KMS-11 (cell line): ENCODE results near the gene TMEM269.

ENCODE experiments used
- H2AFZ ChIP-seq: fragments of 200-600 bp; sonication (generic); 2 replicates; pipeline ENCODE4 v1.6.1; 2016; ENCODE audit warnings: antibody characterized with exemption, mixed run types, low read depth
- H3K27ac ChIP-seq: fragments of 200-600 bp; sonication (generic); 2 replicates; pipeline ENCODE4 v1.6.1; 2016; ENCODE audit warnings: mild to moderate bottlenecking, mixed run types
- H3K27me3 ChIP-seq: fragments of 200-600 bp; sonication (generic); 2 replicates; pipeline ENCODE4 v1.6.1; 2017; ENCODE audit warnings: mild to moderate bottlenecking, low read depth, mixed run types, moderate library complexity; ENCODE audit not compliant: insufficient read depth
- H3K36me3 ChIP-seq: fragments of 200-600 bp; sonication (generic); 2 replicates; pipeline ENCODE4 v1.6.1; 2017; ENCODE audit warnings: mild to moderate bottlenecking, mixed run types; ENCODE audit not compliant: insufficient read depth
- H3K4me1 ChIP-seq: fragments of 200-600 bp; sonication (generic); 2 replicates; pipeline ENCODE4 v1.6.1; 2016; ENCODE audit warnings: mild to moderate bottlenecking, low read depth, mixed run types; ENCODE audit not compliant: poor library complexity, severe bottlenecking
- H3K4me2 ChIP-seq: fragments of 200-600 bp; sonication (generic); 2 replicates; pipeline ENCODE4 v1.7.0; 2016; ENCODE audit warnings: mild to moderate bottlenecking, mixed run types
- H3K4me3 ChIP-seq: fragments of 200-600 bp; sonication (generic); IDR thresholded peaks from 2 replicates; pipeline ENCODE4 v1.6.1; 2017; ENCODE audit warnings: low read depth, low read length, mixed read lengths; ENCODE audit not compliant: insufficient read depth
- H3K79me2 ChIP-seq: fragments of 200-600 bp; sonication (generic); 2 replicates; pipeline ENCODE4 v1.6.1; 2016; ENCODE audit warnings: low read depth, mixed run types; ENCODE audit not compliant: insufficient read depth
- H3K9ac ChIP-seq: fragments of 200-600 bp; sonication (generic); 2 replicates; pipeline ENCODE4 v1.6.1; 2016; ENCODE audit warnings: mild to moderate bottlenecking, mixed run types
- H4K20me1 ChIP-seq: fragments of 200-600 bp; sonication (generic); 2 replicates; pipeline ENCODE4 v1.6.1; 2016; ENCODE audit warnings: mild to moderate bottlenecking, mixed run types; ENCODE audit not compliant: insufficient read depth
- CTCF ChIP-seq: fragments of 200-600 bp; sonication (generic); conservative IDR thresholded peaks from 2 replicates; pipeline ENCODE4 v1.6.1; 2017; ENCODE audit warnings: low read depth, mild to moderate bottlenecking, antibody characterized with exemption, low read length, moderate library complexity, mixed read lengths

The TMEM269 gene

DNA sequence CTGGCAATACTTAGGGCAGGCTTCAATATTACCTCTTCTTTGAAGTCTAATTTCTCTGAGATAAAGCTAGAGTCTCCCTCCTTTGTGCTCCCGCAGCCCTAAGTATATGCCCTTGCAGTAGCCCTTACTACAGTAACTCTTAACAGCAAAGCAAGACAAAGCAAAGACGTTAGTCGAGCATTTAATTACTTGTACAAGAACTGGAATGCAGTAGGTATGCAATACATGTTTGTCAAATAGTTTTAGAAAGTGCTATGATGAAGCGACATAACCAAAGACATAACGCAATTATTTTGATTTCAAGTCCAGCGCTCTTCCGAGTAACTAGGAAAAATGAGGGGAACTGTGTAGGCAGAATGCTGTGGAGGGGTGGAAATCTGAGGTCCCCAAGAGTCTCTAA is 19.5 kb upstream of the TMEM269 start:
- Histone ChIP-seq H4K20me1 (no peaks in the 10 kb centered on the region), H3K4me1 (peaks cover 21% of the 10 kb centered on the region), H3K27ac (no peak overlapping the region), H3K36me3 (no peaks in the 10 kb centered on the region), H3K4me2 (peak overlapping the region; percentile 78), H3K9ac (no peak overlapping the region), H2AFZ (no peak overlapping the region), H3K4me3 (no peak overlapping the region), H3K79me2 (peaks cover 38% of the 10 kb centered on the region; the same call in 1 of the 2 replicates), H3K27me3 (no peaks in the 10 kb centered on the region)
- no peak for TF ChIP-seq CTCF

- Histone ChIP-seq H3K4me2 (peak overlapping the region; percentile 78), H3K27me3 (no peaks in the 10 kb centered on the region), H3K4me1 (peaks cover 21% of the 10 kb centered on the region), H2AFZ (peak overlapping the region; percentile 90), H3K79me2 (peaks cover 38% of the 10 kb centered on the region; the same call in 1 of the 2 replicates), H3K9ac (peak overlapping the region; percentile 49), H3K27ac (no peak overlapping the region), H3K36me3 (no peaks in the 10 kb centered on the region), H4K20me1 (no peaks in the 10 kb centered on the region), H3K4me3 (no peak overlapping the region)
- TF ChIP-seq CTCF: peak; percentile 42
Observed at GRCh38 chr1:42765832-42766740, 18.7 kb upstream of the TMEM269 start.

GRCh38 chr1:42766741-42767509 is 17.9 kb upstream of the TMEM269 start, which contains the start of the genes C1orf50 and P3H1:
C1orf50 (plus strand) TSS chr1:42767249; CDS start chr1:42767312, 63 bp downstream.
P3H1 (minus strand) TSS chr1:42767028; CDS start chr1:42766971, 57 bp downstream.
- H3K79me2 ChIP-seq: peaks cover 46% of the 10 kb centered on the region; the same call in 1 of the 2 replicates
- H3K4me1 ChIP-seq: peaks cover 21% of the 10 kb centered on the region
- no peak for TF ChIP-seq CTCF
- peak within 1 kb of the TSS; percentile 85 for H3K9ac ChIP-seq
- no peaks in the 10 kb centered on the region for H3K36me3 ChIP-seq
- H3K27me3 ChIP-seq: no peaks in the 10 kb centered on the region
- H4K20me1 ChIP-seq: no peaks in the 10 kb centered on the region
- peak within 1 kb of the TSS; percentile 84 for H3K4me3 ChIP-seq
- peak within 1 kb of the TSS; percentile 97 for H3K4me2 ChIP-seq
- H3K27ac ChIP-seq: peak within 1 kb of the TSS; percentile 51
- H2AFZ ChIP-seq: peak within 1 kb of the TSS; percentile 90

DNA sequence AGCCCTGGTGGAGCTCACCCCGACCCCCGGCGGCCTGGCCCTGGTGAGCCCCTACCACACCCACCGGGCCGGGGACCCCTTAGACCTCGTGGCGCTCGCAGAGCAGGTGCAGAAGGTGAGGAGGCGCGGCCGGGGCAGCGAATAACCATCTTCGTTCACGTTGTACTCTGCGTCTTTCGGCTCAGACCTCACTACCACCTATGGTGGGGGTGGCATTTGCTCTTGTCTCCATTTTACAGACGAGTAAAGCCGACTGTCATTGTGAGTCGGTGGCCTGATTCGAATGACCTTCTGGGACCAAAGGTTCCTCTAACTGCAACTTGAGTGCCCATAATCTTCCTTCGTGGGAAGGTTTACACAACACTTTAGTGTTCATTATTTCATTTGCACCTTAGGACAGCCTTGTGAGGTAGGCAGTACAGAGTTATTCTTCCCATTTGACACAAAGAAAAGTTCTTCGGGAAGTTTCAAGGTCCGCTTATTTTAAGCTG is 17.2 kb upstream of the TMEM269 start:
- Histone ChIP-seq H3K79me2 (peaks cover 49% of the 10 kb centered on the region; the same call in 1 of the 2 replicates), H2AFZ (peak overlapping the region; percentile 83; the same call in 1 of the 2 replicates)
- TF ChIP-seq CTCF: no peak

More for the DNA sequence above, 17.2 kb upstream of the TMEM269 start:
- no peaks in the 10 kb centered on the region for H3K27me3 ChIP-seq
- H3K27ac ChIP-seq: peak overlapping the region; percentile 51
- H3K4me1 ChIP-seq: peaks cover 21% of the 10 kb centered on the region
- H3K9ac ChIP-seq: peak overlapping the region; percentile 85
- no peaks in the 10 kb centered on the region for H3K36me3 ChIP-seq
- peak overlapping the region; percentile 84 for H3K4me3 ChIP-seq
- H4K20me1 ChIP-seq: no peaks in the 10 kb centered on the region
- peak overlapping the region; percentile 97 for H3K4me2 ChIP-seq
